Activated T-helper 17 cell treated with anti-CD3 and anti-CD28 coated beads, Interleukin-2, amount 50 U/mL, for 72 hours (primary cell): ENCODE data around the gene GRIFIN. TPM values are rescaled to one million over a fixed set of nuclear protein-coding genes. Genes with fewer than 3 reads are reported as not detected.

Experiments used
- ATAC-seq: fragments of 150-1000 bp; cut with Tn5 transposase; replicated peaks from 2 replicates; pipeline ENCODE4 v1.10.0; 2021; ENCODE audit warnings: mild to moderate bottlenecking, moderate library complexity
- H3K27ac Mint-ChIP-seq: one replicate; pipeline ENCODE4 v1.8.0; 2022; ENCODE audit warnings: mixed read lengths
- H3K27me3 Mint-ChIP-seq: one replicate; pipeline ENCODE4 v1.8.0; 2022; ENCODE audit warnings: mixed read lengths
- H3K36me3 Mint-ChIP-seq: one replicate; pipeline ENCODE4 v1.8.0; 2022; ENCODE audit warnings: low read depth, mild to moderate bottlenecking, mixed read lengths
- H3K4me1 Mint-ChIP-seq: one replicate; pipeline ENCODE4 v1.8.0; 2022; ENCODE audit warnings: mixed read lengths
- H3K4me3 Mint-ChIP-seq: one replicate; pipeline ENCODE4 v1.8.0; 2022; ENCODE audit warnings: mild to moderate bottlenecking, mixed read lengths
- H3K9me3 Mint-ChIP-seq: one replicate; pipeline ENCODE4 v1.8.0; 2022; ENCODE audit warnings: mixed read lengths
- total RNA-seq, 2 donors: library from RNA; stranded (reverse); gene quantifications; one replicate each; pipeline ENCODE4 v1.2.3, GENCODE V29; 2022

GRIFIN gene
- total RNA-seq, 2 donors from 2014 or later = not detected

GRCh38 chr7:2496375-2496774, 20.2 kb upstream of the GRIFIN start:
- no peak overlapping the region for H3K27ac Mint-ChIP-seq
- no peak for ATAC-seq
- H3K36me3 Mint-ChIP-seq = no peaks in the 10 kb centered on the region
- H3K9me3 Mint-ChIP-seq = peaks cover 3% of the 10 kb centered on the region
- no peaks in the 10 kb centered on the region for H3K27me3 Mint-ChIP-seq
- H3K4me1 Mint-ChIP-seq = peaks cover 10% of the 10 kb centered on the region
- no peak overlapping the region for H3K4me3 Mint-ChIP-seq

DNA sequence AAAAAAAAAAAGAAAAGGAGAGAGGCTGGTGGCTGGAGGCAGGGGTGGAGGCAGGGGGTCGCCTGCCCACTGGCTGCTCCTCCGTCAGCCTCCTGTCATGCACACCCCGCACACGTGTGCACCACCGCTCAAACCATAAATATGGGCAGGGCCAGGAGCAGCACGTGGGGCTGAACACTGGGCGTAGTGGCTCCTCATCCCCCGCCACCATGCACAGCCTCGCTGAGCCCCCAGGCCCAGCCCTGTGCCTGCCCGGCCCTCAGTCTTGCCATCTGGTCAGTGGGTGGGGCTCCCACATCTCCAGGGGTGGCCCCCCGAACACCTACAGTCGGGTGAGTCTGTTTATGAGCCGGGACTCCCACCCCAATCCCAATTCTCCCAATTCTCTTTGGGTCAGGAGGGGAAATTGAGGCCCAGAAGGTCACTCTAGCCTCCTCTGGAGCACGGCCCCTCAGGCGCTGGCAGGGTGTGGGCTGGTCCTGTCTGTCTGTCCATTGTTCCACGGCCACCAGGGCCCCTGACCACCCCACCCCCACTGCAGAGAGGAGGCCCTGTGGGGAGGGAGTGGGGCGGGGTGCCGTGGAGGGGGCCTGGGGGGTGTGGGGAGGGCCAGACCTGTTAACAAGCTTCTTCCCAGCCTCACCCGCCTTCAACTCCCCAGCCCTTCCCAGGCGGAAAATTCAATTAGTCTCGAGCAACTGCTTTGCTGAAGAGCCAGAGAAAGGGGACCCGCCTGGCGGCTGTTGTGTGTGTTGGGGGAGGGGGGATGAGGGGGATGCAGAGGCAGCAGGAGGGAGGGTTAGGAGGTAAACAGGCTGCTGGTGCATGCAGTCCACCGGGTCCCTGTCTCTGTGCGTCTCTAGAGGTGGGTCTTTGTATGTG, 19.5 kb upstream of the GRIFIN start:
- ATAC-seq = no peak
- Mint-ChIP-seq H3K4me3 (no peak overlapping the region), H3K27me3 (no peaks in the 10 kb centered on the region), H3K4me1 (peaks cover 11% of the 10 kb centered on the region), H3K9me3 (peaks cover 4% of the 10 kb centered on the region), H3K27ac (no peak overlapping the region), H3K36me3 (no peaks in the 10 kb centered on the region)

DNA sequence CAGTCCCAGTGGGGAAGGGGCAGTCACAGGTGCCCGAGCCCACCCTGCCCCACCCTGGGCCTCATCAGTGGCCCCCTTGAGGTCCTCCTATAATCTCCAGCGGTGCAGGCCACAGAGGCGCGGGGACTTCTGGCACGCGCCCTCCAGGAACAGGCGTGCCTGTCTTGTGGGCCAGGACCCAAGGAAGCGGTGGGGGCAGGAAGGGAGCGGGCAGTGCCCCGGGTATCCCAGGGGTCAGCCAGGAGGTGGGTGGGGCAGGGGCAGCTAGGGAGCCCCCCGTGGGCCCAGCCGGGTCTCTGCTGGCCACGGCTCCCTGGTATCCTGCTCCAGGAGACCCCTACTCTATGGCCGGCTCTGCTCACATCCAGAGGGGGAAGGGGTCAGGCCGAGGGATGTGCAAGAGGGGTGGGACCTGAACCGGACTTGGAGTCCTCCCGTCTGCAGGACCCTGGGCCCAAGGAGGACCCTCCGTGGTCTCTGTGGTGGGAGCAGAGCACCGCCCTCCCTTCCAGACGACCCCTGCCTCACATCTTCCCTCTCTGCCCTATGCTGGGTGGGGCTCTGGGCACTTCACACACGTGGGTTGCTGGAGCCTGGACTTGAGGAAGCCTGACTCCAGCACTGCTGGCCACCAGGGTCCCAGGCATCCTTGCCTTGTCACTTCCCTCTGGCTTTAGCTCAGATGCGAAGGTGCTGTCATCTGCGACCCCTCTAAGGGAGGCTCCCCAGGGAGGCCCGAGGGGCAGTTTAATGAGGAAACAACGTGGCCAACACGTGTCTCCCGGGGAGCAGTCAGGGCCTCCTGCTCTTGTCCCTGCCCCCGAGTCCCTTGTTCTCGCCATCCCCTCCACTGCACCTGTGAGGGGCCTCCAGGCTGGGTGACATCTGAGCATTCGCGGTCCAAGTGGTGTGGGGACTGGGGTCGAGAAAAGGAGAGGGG, 18.3 kb upstream of the GRIFIN start:
- no peak for ATAC-seq
- H3K9me3 Mint-ChIP-seq = peaks cover 4% of the 10 kb centered on the region
- peaks cover 11% of the 10 kb centered on the region for H3K4me1 Mint-ChIP-seq
- no peak overlapping the region for H3K27ac Mint-ChIP-seq
- H3K4me3 Mint-ChIP-seq = no peak overlapping the region
- no peaks in the 10 kb centered on the region for H3K27me3 Mint-ChIP-seq
- no peaks in the 10 kb centered on the region for H3K36me3 Mint-ChIP-seq

- Mint-ChIP-seq H3K36me3 (no peaks in the 10 kb centered on the region), H3K9me3 (peaks cover 4% of the 10 kb centered on the region), H3K4me1 (peaks cover 15% of the 10 kb centered on the region), H3K27me3 (no peaks in the 10 kb centered on the region), H3K4me3 (no peak overlapping the region), H3K27ac (no peak overlapping the region)
- no peak for ATAC-seq
These were observed 17.3 kb upstream of the GRIFIN start for GRCh38 chr7:2493205-2494164.

- Mint-ChIP-seq H3K27me3 (no peaks in the 10 kb centered on the region), H3K27ac (no peak overlapping the region)
- ATAC-seq = no peak
These were observed 15.8 kb upstream of the GRIFIN start for GRCh38 chr7:2492038-2492437.

GRCh38 chr7:2490181-2490651, 14.0 kb upstream of the GRIFIN start:
- peaks cover 17% of the 10 kb centered on the region for H3K4me1 Mint-ChIP-seq
- peaks cover 4% of the 10 kb centered on the region for H3K9me3 Mint-ChIP-seq
- H3K36me3 Mint-ChIP-seq = no peaks in the 10 kb centered on the region
- no peak overlapping the region for H3K4me3 Mint-ChIP-seq
- H3K27ac Mint-ChIP-seq = no peak overlapping the region
- ATAC-seq = no peak
- H3K27me3 Mint-ChIP-seq = no peaks in the 10 kb centered on the region

More at GRCh38 chr7:2492038-2492437, 15.8 kb upstream of the GRIFIN start:
- Mint-ChIP-seq H3K36me3 (no peaks in the 10 kb centered on the region), H3K9me3 (peaks cover 4% of the 10 kb centered on the region), H3K4me3 (no peak overlapping the region), H3K4me1 (peaks cover 17% of the 10 kb centered on the region)

GRCh38 chr7:2488681-2489080, 12.5 kb upstream of the GRIFIN start:
- H3K27me3 Mint-ChIP-seq = no peaks in the 10 kb centered on the region
- ATAC-seq = no peak
- no peak overlapping the region for H3K4me3 Mint-ChIP-seq
- no peaks in the 10 kb centered on the region for H3K36me3 Mint-ChIP-seq
- no peak overlapping the region for H3K27ac Mint-ChIP-seq
- peaks cover 17% of the 10 kb centered on the region for H3K4me1 Mint-ChIP-seq
- peaks cover 4% of the 10 kb centered on the region for H3K9me3 Mint-ChIP-seq

DNA sequence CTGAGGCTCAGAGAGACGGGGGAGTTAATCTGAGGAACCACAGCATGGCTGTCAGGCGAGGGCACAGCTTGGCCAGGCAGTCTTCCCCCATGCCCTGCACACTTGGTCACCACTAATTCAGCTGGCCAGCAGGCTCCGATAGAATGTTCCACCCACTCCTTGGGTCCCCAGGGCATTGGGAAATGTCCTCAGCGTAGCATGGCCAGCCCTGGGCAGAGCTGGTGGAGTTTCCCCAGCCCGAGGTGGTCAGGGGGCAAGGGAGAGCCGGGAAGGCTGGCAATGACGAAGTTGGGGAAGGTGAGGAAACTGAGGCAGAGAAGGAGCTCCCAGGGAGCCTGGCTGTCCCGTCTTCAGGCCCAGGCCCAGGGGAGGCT, 12.1 kb upstream of the GRIFIN start:
- Mint-ChIP-seq H3K36me3 (no peaks in the 10 kb centered on the region), H3K27ac (no peak overlapping the region), H3K9me3 (peaks cover 4% of the 10 kb centered on the region), H3K4me3 (no peak overlapping the region), H3K27me3 (no peaks in the 10 kb centered on the region), H3K4me1 (peaks cover 17% of the 10 kb centered on the region)
- no peak for ATAC-seq

DNA sequence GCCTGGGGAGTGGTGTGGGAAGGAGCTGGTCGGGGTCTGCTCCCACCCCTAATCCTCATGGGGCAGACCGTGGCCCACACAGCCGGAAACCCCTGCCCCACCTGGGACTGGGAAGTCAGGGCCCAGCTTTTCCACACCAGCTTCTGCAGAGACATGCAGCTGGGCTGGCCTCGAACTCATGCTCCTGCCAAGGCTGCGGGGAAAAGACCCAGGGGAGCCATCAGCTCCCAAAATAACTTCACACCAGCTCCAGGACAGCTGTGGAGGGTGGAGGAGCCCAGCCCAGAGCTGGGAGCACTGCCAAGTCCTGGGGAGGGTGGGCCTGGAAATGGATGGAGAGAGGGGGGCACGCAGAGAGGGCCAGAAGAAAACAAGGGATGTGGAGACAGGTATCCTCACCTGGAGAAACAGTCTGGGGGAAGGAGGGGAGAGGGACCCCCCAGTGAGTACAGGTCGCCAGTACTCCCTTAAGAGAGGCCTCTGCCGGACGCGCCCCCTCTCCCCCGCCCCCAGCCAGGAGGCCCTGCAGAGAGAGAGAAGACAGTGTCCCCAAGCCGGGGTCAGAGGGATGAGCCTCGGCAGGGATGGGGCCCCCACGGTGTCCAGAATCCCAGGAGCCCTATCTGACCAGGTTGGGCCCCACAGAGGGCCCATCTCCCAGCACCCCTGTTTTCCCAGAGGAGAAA, 11.5 kb upstream of the GRIFIN start:
- peaks cover 4% of the 10 kb centered on the region for H3K9me3 Mint-ChIP-seq
- H3K4me1 Mint-ChIP-seq = peaks cover 17% of the 10 kb centered on the region
- H3K27me3 Mint-ChIP-seq = no peaks in the 10 kb centered on the region
- H3K4me3 Mint-ChIP-seq = no peak overlapping the region
- H3K36me3 Mint-ChIP-seq = no peaks in the 10 kb centered on the region
- ATAC-seq = no peak
- no peak overlapping the region for H3K27ac Mint-ChIP-seq

- no peaks in the 10 kb centered on the region for H3K36me3 Mint-ChIP-seq
- H3K27ac Mint-ChIP-seq = no peak overlapping the region
- ATAC-seq = no peak
- no peak overlapping the region for H3K4me3 Mint-ChIP-seq
- no peaks in the 10 kb centered on the region for H3K27me3 Mint-ChIP-seq
- H3K4me1 Mint-ChIP-seq = peaks cover 5% of the 10 kb centered on the region
- no peaks in the 10 kb centered on the region for H3K9me3 Mint-ChIP-seq
These were observed 8.7 kb upstream of the GRIFIN start for GRCh38 chr7:2484868-2485267.

DNA sequence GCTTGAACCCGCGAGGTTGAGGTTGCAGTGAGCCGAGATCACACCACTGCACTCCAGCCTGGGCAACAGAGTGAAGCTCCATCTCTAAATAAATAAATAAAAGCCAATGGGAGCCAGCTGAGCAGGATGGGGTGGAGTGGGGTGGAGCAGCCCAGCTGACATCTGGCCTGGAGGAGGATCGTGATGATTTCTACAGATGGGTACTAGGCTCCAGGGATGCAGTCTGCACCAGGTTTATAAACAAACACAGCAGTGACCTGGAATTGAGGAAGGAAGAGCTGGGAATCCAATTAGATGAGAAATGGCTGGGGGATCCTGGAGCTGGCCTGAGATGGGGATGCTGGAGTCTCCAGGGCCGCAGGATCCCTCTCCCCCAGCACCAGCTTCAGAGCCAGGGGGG, 7.3 kb upstream of the GRIFIN start:
- H3K4me3 Mint-ChIP-seq = no peak overlapping the region
- peaks cover 2% of the 10 kb centered on the region for H3K4me1 Mint-ChIP-seq
- H3K9me3 Mint-ChIP-seq = no peaks in the 10 kb centered on the region
- no peaks in the 10 kb centered on the region for H3K36me3 Mint-ChIP-seq
- no peak overlapping the region for H3K27ac Mint-ChIP-seq
- no peaks in the 10 kb centered on the region for H3K27me3 Mint-ChIP-seq
- ATAC-seq = no peak

- Mint-ChIP-seq H3K27me3 (no peaks in the 10 kb centered on the region), H3K9me3 (no peaks in the 10 kb centered on the region), H3K4me3 (no peak overlapping the region), H3K27ac (no peak overlapping the region), H3K36me3 (no peaks in the 10 kb centered on the region), H3K4me1 (no peaks in the 10 kb centered on the region)
- no peak for ATAC-seq
These were observed 6.7 kb upstream of the GRIFIN start for GRCh38 chr7:2482725-2483451.

DNA sequence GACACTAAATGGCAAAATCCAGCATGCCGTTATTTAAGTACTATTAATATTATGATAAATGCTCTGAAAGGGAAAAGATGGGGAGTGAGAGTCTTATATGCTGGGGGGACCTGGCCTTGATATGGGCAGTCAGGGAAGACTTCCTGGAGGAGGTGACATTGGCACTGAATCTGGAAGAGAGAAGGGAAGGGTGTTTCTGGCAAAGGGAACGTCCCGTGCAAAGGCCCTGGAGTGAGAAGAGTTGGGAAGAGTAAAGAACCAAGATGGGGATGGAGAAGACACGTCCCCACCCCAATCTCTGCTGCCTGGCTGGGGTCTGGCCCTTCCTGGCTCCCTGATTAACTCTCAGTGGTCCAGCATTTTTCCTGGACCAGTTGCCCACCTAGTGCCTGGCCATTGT, 5.0 kb upstream of the GRIFIN start:
- H3K4me1 Mint-ChIP-seq = no peaks in the 10 kb centered on the region
- no peaks in the 10 kb centered on the region for H3K36me3 Mint-ChIP-seq
- H3K27me3 Mint-ChIP-seq = no peaks in the 10 kb centered on the region
- no peak overlapping the region for H3K4me3 Mint-ChIP-seq
- ATAC-seq = no peak
- no peaks in the 10 kb centered on the region for H3K9me3 Mint-ChIP-seq
- H3K27ac Mint-ChIP-seq = no peak overlapping the region
